DMS53 treated with DMSO at 0.1 percent for 48 hours (cell line): Measurements from ENCODE around the gene ZBTB14.

Experiments used
- DNase-seq: peaks from one replicate; lab custom pipeline; 2025; ENCODE audit not compliant: unreplicated experiment; lab: John Stamatoyannopoulos, UW

ZBTB14 gene

GRCh38 chr18:5295231-5295920, at the start of gene ZBTB14:
TSS of gene ZBTB14 (minus strand) at chr18:5295726. CDS start at chr18:5293246, 2,480 bp downstream.
- DNase-seq = peak; percentile 83

- DNase-seq = no peak
Observed at GRCh38 chr18:5339202-5339834, 43.8 kb upstream of the ZBTB14 start.

- DNase-seq = no peak
Observed at GRCh38 chr18:5334456-5335075, 39.0 kb upstream of the ZBTB14 start.

GRCh38 chr18:5318061-5318700, 22.7 kb upstream of the ZBTB14 start:
- no peak for DNase-seq

- no peak for DNase-seq
Observed at GRCh38 chr18:5317186-5317585, 21.7 kb upstream of the ZBTB14 start.

GRCh38 chr18:5315838-5316237, 20.3 kb upstream of the ZBTB14 start:
- DNase-seq = no peak

- DNase-seq = no peak
Observed at GRCh38 chr18:5311301-5311989, 15.9 kb upstream of the ZBTB14 start.

GRCh38 chr18:5309888-5310470, 14.5 kb upstream of the ZBTB14 start:
- no peak for DNase-seq

GRCh38 chr18:5305835-5306234, 10.3 kb upstream of the ZBTB14 start:
- no peak for DNase-seq

GRCh38 chr18:5304232-5304631, 8.7 kb upstream of the ZBTB14 start:
- DNase-seq = no peak

GRCh38 chr18:5303636-5304035, 8.1 kb upstream of the ZBTB14 start:
- no peak for DNase-seq

GRCh38 chr18:5302606-5303005, 7.1 kb upstream of the ZBTB14 start:
- no peak for DNase-seq

GRCh38 chr18:5300476-5301010, 5.0 kb upstream of the ZBTB14 start:
- DNase-seq = no peak

- no peak for DNase-seq
Observed at GRCh38 chr18:5298156-5298852, 2.8 kb upstream of the ZBTB14 start.

GRCh38 chr18:5297597-5297996, 2.1 kb upstream of the ZBTB14 start:
- no peak for DNase-seq

- peak; percentile 84 for DNase-seq
Observed at GRCh38 chr18:5296706-5297320, 1.3 kb upstream of the ZBTB14 start.

- peak; percentile 98 for DNase-seq
Observed at GRCh38 chr18:5295981-5296705, 617 bp upstream of the ZBTB14 start.

- DNase-seq = peak; percentile 83
Observed at GRCh38 chr18:5294457-5295230, 882 bp downstream of the ZBTB14 start.
